ENCODE results near the gene HAUS7. TPM values are rescaled to one million over a fixed set of nuclear protein-coding genes. Genes with fewer than 3 reads are reported as not detected.

The HAUS7 gene
- total RNA-seq, 1 donor = 13.5 TPM

GRCh38 chrX:153457827-153458466, 12.4 kb downstream of the HAUS7 start:
- no peak for DNase-seq (ENCODE audit: low read depth in 2 of 3, low spot score in 2 of 3)

- no peak for DNase-seq (ENCODE audit: low read depth in 2 of 3, low spot score in 2 of 3)
Measured at GRCh38 chrX:153457136-153457825, 13.1 kb downstream of the HAUS7 start.

- no peak for DNase-seq (ENCODE audit: low read depth in 2 of 3, low spot score in 2 of 3)
Measured at GRCh38 chrX:153456704-153457103, 13.7 kb downstream of the HAUS7 start.

- DNase-seq (ENCODE audit: low read depth in 2 of 3, low spot score in 2 of 3) = no peak
Measured at GRCh38 chrX:153456161-153456560, 14.2 kb downstream of the HAUS7 start.

DNA sequence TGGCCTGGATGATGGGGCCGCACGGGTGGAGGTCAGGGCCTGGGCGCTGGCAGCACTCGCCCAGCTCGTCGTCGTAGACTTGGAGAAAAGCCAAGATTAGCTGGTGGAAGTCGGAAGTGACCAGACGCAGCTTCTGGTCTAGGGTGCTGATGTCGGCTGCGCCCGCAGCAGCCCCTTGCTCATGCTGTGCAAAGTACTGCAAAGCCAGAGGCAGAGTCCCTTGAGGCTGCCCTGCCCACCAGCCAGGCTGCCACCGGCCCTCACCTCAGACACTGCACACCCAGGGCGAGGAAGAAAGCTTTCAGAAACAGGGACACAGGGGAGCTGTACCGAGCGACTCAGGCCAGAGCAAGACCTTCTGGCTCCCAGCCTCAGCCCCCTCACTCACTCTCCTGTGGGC, 14.8 kb downstream of the HAUS7 start:
- no peak for DNase-seq (ENCODE audit: low read depth in 2 of 3, low spot score in 2 of 3)

GRCh38 chrX:153454901-153455550, 15.3 kb downstream of the HAUS7 start:
- DNase-seq (ENCODE audit: low read depth in 2 of 3, low spot score in 2 of 3) = no peak

GRCh38 chrX:153450949-153451277, 19.5 kb downstream of the HAUS7 start:
- DNase-seq (ENCODE audit: low read depth in 2 of 3, low spot score in 2 of 3) = no peak

- DNase-seq (ENCODE audit: low read depth in 2 of 3, low spot score in 2 of 3) = no peak
Measured at GRCh38 chrX:153450114-153450948, 20.0 kb downstream of the HAUS7 start.

DNA sequence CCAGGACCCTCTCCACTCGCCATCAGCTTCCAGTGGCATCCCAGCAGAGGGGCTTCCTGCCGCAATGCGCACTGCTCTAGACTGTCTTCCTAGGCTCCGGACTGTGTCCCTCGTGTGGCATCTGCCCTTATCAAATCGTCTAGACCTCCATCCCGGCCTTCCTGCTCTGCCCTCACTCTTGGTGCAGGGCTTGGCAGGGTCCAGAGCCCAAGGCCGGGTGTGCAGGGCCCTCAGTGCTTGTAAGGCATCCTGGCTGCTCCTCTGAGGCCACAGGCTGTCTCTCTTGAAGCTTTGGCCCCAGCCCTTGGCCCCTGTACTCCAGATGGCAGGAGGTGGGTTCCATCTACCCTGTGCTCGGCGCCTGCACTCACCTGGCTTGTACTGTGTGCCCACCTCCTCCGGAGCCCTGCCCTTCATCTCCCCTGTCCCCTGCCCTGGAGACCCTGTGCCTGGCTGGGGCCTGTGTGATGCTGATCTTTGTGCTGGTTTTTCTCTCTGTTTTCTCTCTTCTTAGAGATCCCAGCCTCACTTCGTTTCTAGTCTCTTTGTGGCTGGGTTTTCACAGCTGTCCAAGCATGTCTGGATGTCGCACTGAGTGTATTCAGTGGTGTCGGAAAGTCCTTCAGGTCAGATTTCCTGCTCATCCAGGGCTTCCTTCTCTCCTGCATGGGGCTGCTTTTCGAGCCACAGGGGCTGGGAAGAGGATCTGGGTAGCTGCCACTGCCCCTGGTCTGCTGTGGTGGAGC, 20.8 kb downstream of the HAUS7 start:
- no peak for DNase-seq (ENCODE audit: low read depth in 2 of 3, low spot score in 2 of 3)

- DNase-seq (ENCODE audit: low read depth in 2 of 3, low spot score in 2 of 3) = no peak
Measured at GRCh38 chrX:153448556-153449367, 21.6 kb downstream of the HAUS7 start.

DNA sequence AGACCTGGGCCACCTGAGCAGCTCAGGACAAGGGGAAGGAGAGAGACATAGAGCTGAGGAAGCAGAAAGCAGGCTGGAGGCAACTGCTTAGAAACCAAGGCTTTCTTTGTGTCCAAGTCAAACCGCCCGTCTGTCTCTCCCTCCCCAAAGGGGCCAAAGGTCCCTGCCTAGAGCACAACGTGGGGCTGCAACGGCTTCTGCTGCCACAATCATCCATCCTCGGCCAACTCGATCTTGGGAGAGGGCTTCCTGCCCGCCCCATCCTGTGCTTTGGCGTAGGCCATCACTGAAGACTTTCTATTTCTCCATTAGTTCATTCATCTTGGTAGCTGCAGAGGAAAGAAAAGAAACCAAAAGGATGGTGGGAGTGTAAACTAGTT, 22.8 kb downstream of the HAUS7 start:
- no peak for DNase-seq (ENCODE audit: low read depth in 2 of 3, low spot score in 2 of 3)

GRCh38 chrX:153446950-153447580, 23.3 kb downstream of the HAUS7 start:
- DNase-seq (ENCODE audit: low read depth in 2 of 3, low spot score in 2 of 3) = no peak

GRCh38 chrX:153446636-153446936, 23.8 kb downstream of the HAUS7 start:
- DNase-seq (ENCODE audit: low read depth in 2 of 3, low spot score in 2 of 3) = peak in 1 of 3 donors; percentile 3

- peak in 1 of 3 donors; percentile 14 for DNase-seq (ENCODE audit: low read depth in 2 of 3, low spot score in 2 of 3)
Measured at GRCh38 chrX:153445856-153446635, 24.3 kb downstream of the HAUS7 start, which contains the start of gene TREX2. Gene TREX2, minus strand, starts transcription at chrX:153446056. Its CDS starts 626 bp downstream, at chrX:153445430.

DNA sequence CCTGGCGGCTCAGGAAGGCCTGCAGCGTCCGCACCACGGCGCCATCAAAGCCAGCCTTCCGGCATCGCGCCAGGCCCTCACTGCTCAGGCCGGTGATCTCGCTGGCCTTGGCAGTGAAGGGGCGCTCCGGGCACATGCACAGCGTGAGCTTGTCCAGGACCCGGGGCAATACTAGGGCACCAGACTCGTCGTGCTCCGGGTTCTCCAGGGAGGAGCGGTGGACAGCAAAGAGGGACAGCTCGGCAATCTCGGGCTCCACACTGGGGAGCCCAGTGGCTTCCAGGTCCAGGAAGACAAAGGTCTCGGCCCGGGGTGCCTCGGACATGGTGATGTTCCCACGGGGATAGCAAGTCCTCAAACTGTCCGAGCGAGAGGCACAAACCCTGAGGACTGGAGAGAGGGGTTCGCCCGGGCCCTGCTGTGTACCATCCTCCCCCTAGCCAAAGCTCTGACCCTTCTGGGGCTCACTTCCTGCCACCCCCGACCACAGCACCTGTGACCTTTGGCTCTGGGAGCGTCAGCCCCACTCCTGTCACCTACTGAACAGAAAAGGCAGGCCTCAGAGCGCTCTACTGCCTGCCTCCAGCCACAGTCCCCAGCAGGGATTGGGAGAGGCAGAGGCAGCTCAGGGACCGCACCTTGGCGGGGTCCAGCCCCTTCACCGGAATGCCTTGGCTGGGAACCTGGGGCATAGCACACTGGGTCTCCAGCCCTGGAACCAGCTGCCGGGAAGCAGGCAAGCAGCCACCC, 25.1 kb downstream of the HAUS7 start:
- no peak for DNase-seq (ENCODE audit: low read depth in 2 of 3, low spot score in 2 of 3)

DNA sequence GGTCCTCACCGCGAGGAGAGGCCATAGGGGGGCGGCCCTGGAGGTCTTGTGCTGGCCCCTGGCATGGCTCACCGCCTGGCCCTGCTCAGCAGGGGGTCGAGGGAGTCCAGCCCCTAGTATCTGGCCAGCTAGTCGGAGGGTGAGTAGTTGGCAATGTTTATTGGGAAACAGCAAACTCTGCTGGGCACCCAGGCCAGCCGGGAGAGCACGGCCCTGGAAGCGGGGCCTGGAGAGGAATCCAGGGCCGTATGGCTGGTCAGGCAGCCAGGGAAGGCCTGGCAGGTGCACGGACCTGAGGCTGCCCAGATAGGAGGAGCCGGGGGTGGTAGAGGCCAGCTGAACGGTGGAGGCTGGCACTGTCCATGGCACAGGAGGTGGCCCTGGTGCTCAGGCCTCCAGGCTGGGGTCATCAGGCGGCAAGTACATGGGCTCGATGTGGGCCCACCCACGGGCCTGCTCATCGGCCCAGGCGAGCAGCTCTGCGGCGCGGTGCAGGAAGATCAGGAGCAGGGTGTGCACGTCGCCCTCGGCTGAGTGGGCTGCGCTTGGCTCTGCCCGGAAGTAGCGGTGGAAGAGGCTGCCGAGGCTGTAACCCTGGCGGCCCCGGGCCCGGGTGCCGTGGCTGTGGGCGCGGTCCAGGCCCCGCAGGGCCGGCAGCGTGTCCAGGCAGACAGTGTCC, 25.9 kb downstream of the HAUS7 start:
- DNase-seq (ENCODE audit: low read depth in 2 of 3, low spot score in 2 of 3) = no peak

All from hematopoietic multipotent progenitor cell (in vitro differentiated cells).